ENCODE results near the gene ATG4C.
A peak's percentile ranks its signal among the peaks of the same experiment; 100 is the strongest.
"Not testable (repeated sequence)": the region's sequence is repeated elsewhere in the genome, so short reads cannot be mapped to it uniquely, and the experiment has no call there.

ATG4C gene, protein sequence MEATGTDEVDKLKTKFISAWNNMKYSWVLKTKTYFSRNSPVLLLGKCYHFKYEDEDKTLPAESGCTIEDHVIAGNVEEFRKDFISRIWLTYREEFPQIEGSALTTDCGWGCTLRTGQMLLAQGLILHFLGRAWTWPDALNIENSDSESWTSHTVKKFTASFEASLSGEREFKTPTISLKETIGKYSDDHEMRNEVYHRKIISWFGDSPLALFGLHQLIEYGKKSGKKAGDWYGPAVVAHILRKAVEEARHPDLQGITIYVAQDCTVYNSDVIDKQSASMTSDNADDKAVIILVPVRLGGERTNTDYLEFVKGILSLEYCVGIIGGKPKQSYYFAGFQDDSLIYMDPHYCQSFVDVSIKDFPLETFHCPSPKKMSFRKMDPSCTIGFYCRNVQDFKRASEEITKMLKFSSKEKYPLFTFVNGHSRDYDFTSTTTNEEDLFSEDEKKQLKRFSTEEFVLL

DNA sequence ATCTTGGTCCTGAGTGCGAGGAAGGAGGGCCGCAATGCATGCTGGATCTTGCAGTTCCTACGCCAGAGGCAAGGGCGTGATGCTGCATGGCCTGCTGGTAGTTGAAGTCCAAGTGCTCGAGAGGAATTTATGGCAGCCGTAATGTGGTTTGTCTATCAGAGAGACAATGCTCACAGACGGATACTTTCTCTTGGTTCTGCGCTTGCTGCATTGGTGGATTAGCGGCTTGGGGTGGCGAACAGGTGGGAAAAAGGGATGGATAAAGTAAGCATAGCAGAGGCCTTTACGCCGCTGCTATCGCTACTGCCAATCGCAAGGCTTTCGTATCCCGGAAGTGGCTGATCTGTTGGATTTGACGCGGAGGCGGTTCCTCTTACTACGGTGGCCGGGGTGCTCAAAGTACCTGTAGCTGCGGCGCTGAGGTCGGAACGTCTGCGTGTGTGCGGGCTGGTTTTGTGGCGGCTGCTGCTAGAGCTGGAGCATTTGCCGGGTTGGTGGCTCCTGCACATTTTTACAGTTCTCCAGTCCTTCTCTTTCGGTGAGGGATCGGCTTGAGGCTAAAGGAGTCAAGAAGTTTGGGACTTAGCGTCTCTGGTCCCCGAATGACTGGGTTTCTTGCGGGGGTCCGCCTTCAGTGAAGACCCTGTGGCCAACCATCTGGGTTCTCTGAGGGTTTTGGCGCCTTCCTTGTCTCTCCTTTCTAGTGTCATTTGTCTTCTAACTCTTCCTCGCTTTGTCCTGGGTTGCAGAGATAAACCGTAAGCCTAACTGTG lies at the start of gene ATG4C:
TSS of gene ATG4C (plus strand) at position 397 of the 773 bp plus-strand sequence. CDS start 19,655 bp downstream, outside the sequence.
- DNase-seq = peak; percentile 94

DNA sequence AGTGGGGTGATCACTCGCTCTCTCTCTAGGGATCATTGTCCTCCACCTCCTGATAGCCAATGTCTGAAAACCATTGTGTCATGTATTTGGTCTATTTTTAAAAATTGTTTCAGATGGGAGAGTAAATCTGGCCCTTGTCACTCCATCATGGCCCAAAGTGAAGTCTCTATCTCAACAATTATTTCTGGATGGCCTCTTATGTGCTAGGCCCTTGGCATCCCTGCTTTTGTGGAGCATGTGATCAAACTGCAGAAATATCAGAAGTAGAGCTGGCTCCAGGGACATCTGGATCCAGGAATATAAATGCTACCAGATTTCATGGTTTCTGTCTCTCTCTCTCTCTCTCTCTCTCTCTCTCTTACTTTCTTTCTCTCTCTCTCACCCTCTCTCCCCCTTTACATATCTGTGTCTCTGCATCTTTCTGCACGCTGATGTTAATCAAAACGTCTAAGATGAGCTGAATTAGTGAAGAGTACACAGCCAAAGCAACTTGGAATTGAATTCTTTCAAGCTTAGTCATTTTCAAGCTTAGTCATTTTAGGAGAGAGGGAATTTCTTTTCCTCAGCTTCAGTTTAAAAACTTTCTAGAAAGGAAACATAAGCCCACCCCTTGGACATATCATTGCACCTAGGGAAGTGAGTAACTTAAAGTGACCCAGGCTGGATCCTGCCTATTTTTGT lies 48.3 kb upstream of the ATG4C start:
- no peak for DNase-seq

DNA sequence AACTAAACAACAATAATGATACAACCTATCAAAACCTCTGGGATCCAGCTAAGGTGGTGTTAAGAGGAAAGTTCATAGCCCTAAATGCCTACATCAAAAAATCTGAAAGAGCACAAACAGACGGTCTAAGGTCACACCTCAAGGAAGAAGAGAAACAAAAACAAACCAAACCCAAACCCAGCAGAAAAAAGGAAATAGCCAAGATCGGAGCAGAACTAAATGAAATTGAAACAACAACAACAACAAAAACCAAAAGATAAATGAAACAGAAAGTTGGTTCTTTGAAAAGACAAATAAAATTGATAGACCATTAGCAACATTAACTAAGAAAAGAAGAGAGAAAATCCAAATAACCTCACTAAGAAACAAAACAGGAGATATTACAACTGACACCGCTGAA lies 43.2 kb upstream of the ATG4C start:
- DNase-seq = not testable (repeated sequence)

DNA sequence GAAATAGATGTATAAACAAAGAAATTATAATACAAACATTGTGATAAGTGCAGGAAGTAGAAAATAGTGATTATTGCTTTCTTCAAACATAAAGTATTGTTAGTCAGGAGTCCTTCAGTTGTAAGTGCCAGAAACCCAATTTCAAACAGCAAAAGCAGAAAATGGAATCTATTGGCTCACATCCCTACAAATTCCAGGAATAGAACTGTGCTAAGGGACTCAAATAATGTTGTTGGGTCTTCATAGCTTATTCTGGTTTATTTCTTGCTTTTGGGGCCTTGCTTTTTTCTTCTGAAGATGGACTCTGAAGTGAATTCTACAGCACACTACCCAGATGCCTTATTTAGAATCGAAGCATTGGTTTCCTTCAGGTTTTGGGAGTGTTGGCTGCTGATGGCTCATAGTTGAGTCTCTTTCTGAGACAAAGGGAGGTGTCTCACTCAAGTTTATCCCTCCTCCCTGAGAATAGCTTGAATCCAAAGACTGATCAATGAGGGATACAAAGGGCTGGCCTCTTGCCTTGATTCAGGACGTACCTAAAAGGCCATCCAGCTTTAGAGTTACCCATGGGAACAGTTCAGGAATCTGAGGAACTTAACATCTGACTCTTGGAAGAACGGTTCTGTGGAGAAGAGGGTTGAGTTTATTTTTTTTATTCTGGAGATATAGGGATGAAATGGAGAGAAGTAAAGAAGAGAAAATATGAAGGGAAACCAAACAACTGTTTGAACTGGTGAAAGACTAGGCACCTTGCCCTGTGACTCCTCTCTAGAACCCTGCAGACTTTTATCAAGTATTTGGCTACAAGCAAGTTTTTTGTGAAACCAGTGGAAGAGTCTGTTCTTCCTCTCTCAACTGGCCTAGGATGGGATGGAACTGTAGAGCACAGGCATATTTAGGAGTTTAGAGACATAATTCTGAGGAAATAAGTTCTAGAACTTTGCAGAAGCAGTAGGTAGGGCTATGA lies 39.0 kb upstream of the ATG4C start:
- DNase-seq = no peak

DNA sequence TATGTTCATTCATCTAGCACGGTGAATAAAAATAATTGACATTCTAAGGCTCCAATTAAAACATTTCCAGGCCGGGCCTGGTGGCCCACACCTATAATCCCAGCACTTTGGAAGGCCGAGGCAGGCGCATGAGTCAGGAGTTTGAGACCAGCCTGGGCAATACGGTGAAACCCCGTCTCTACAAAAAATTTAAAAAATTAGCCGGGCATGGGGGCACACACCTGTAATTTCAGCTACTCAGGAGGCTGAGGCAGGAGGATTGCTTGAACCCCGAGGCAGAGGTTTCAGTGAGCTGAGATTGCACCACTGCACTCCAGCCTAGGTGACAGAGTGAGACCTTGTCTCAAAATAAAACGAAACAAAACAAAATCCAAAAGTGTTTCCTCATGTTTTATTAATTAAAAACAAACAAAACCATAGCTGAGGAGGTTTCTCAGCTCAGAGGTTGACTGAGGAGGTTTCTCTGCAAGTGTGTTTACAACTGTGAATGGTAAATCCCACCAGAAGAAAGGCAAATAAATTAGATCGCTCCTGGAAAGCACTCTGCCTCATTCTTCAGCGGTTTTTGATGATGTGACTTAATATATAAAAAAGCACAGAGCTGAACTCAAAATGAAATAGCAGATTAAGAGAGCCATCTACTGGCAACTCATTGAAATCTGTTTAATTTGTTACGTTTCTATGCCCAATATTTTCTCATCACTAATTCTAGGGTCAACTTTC lies 37.7 kb upstream of the ATG4C start:
- DNase-seq = no peak

DNA sequence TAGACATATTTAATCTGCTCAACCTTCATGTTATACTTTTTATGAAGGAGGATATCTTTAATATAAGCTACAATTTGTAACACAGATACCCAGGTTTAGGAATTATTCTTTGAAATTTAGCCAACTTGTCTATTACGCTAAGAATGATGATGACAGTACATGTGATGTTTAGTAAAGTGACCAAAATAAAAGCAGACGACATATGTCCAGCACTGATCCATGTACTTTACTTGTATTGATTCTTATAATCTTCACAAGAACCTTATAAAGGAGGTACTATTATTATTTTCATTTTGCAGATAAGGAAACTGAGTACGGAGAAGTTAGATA lies 37.2 kb upstream of the ATG4C start:
- DNase-seq = no peak

DNA sequence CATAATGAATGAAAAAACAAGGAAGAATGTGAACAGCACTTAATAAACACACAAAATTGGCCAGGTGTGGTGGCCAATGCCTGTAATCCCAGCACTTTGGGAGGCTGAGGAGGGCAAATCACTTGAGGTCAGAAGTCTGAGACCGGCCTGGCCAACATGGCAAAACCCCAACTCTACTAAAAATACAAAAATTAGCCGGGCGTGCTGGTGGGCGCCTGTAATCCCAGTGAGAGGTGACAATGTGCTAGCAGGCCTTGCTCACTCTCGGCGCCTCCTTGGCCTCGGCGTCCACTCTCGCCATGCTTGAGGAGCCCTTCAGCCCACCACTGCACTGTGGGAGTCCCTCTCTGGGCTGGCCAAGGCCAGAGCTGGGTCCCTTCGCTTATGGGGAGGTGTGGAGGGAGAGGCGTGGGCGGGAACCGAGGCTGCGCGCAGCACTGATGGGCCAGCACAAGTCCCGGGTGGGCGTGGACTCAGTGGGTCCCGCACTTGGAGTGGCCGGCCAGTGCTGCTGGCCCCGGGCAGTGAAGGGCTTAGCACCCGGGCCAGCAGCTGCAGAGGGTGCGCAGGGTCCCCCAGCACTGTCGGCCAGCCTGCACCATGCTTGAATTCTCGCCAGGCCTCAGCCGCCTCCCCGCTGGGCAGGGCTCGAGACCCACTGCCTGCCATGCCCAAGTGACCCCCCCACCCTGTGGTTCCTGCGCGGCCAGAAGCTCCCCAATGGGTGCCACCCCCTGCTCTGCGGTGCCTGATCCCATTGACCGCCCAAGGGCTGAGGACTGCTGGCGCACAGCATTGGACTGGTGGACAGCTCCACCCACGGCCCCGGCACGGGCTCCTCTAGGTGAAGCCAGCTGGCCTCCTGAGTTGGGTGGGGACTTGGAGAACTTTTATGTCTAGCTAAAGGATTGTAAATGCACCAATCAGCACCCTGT lies 30.6 kb upstream of the ATG4C start:
- no peak for DNase-seq

DNA sequence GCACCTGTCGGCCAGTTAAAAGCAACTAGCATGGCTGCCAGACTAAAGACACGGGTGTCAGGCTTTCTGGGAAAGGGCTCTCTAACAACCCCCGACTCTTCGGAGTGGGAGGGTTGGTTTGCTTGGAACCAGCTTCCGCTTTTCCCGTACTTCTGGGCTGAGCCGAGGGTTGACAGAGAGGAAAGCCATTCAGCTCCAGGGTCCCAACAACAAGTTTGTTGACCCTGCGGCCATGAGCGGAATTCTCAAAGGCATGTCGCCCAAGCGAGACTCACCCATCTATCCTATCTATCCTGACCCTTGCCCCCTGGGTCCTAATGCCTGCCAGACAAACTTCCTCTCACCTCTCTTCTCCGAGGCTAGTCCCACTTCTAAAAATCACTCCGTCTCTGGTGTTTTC lies 29.0 kb upstream of the ATG4C start:
- DNase-seq = not testable (repeated sequence)

DNA sequence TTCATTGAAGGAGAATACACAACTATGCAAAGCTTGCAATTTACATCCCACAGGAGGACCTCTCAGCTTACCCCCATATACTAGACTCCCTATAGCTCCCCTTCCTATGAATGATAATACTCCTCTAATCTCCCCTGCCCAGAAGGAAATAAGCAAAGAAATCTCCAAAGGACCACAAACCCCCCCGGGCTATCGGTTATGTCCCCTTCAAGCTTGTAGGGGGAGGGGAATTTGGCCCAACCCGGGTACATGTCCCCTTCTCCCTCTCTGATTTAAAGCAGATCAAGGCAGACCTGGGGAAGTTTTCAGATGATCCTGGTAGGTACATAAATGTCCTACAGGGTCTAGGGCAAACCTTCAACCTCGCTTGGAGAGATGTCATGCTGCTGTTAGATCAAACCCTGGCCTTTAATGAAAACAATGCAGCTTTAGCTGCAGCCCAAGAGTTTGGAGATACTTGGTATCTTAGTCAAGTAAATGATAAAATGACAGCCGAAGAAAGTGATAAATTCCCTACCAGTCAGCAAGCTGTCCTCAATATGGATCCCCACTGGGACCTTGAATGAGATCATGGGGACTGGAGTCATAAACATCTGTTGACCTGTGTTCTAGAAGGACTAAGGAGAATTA lies 27.6 kb upstream of the ATG4C start:
- DNase-seq = not testable (repeated sequence)

DNA sequence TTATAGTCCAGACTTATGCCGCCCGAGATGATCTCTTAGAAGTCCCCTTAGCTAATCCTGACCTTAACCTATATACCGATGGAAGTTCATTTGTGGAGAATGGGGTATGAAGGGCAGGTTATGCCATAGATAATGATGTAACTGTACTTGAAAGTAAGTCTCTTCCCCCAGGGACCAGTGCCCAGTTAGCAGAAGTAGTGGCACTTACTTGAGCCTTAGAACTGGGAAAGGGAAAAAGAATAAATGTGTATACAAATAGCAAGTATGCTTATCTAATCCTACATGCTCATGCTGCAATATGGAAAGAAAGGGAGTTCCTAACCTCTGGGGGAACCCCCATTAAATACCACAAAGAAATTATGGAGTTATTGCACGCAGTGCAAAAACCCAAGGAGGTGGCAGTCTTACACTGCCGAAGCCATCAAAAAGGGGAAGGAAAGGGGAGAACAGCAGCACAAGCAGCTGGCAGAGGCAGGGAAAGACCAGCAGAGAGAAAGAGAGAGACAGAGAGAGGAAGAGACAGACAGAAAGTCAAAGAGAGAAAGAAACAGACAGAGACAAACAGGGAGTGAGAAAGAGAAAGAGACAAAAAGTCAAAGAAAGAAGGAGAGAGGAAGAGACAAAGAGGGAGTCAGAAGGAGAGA lies 24.6 kb upstream of the ATG4C start:
- not testable (repeated sequence) for DNase-seq

DNA sequence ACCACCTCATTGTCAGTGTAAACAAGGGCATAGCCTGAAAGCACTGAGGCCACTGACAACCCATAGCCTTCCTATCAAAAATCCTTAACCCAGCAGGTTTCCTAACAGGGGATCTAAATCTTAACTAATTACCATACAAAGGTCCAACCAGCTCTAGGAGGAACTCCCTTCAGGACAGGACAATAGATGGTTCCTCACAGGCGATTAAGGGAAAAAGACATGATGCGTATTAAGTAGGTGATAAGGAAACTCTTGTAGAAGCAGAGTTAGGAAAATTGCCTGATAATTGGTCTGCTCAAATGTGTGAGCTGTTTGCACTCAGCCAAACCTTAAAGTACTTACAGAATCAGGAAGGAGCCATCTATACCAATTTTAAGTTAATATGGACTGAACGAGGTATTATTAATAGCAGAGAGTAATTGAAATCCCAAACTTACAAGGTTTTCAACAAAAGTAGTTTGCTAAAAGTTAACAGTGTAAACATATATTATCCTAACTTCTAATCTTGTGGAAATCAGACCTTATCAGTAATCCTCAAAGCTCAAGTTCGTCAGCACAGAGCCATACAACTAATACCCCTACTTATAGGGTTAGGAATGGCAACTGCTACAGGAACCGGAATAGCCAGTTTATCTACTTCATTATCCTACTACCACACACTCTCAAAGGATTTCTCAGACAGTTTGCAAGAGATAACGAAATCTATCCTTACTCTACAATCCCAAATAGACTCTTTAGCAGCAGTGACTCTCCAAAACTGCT lies 23.7 kb upstream of the ATG4C start:
- not testable (repeated sequence) for DNase-seq

DNA sequence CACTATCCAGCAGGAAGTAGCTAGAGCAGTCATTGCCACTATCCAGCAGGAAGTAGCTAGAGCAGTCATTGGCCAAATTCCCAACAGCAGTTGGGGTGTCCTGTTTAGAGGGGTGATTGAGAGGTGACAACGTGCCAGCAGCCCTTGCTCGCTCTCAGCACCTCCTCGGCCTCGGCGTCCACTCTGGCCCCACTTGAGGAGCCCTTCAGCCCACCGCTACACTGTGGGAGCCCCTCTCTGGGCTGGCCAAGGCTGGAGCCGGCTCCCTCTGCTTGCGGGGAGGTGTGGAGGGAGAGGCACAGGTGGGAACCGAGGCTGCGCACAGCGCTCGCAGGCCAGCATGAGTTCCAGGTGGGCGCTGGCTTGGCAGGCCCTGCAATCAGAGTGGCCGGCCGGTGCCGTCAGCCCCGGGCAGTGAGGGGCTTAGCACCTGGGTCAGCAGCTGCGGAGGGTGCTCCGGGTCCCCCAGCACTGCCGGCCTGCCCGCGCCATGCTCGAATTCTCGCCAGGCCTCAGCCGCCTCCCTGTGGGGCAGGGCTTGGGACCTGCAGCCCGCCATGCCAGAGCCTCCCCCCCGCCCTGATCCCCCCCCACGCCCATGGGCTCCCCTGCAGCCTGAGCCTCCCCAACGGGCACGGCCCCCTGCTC lies 22.6 kb upstream of the ATG4C start:
- not testable (repeated sequence) for DNase-seq

DNA sequence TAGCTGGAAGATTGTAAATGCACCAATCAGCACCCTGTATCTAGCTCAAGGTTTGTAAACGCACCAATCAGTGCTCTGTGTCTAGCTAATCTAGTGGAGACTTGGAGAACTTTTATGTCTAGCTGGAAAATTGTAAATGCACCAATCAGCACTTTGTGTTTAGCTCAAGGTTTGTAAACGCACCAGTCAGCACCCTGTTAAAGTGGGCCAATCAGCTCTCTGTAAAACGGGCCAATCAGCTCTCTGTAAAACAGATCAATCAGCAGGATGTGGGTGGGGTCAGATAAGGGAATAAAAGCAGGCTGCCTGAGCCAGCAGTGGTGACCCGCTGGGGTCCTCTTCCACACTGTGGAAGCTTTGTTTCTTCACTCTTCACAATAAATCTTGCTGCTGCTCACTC lies 21.9 kb upstream of the ATG4C start:
- not testable (repeated sequence) for DNase-seq

DNA sequence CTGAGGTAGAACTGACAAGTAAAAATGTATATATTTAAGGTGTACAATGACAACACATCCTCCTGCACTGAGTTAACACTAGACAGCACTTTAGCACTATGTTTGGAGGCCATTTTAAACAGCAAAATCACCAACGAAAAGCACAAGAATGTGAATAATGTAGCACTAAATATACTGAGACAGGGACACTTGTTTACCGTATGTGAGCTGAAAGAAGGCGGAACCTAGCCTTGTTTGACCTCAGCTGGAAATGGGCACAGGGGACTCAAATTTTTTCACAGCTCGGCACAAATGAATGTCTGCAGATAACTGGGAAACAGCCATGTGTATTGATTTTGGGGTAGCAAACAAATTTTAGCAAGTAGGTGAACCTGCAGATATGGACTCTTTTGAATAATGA lies 18.0 kb upstream of the ATG4C start:
- no peak for DNase-seq

DNA sequence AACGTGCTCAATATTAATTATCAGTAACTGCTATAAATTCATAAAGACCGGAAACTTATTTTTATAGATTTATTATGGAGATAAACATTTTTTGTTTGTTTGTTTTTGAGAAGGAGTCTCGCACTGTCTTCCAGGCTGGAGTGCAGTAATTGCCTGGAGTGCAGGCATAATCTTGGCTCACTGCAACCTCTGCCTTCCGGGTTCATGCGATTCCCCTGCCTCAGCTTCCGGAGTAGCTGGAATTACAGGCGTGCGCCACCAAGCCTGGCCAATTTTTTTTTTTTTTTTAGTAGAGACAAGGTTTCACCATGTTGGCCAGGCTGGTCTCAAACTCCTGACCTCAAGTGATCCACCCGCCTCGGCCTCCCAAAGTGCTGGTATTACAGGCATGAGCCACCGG lies 15.4 kb upstream of the ATG4C start:
- DNase-seq = not testable (repeated sequence)

DNA sequence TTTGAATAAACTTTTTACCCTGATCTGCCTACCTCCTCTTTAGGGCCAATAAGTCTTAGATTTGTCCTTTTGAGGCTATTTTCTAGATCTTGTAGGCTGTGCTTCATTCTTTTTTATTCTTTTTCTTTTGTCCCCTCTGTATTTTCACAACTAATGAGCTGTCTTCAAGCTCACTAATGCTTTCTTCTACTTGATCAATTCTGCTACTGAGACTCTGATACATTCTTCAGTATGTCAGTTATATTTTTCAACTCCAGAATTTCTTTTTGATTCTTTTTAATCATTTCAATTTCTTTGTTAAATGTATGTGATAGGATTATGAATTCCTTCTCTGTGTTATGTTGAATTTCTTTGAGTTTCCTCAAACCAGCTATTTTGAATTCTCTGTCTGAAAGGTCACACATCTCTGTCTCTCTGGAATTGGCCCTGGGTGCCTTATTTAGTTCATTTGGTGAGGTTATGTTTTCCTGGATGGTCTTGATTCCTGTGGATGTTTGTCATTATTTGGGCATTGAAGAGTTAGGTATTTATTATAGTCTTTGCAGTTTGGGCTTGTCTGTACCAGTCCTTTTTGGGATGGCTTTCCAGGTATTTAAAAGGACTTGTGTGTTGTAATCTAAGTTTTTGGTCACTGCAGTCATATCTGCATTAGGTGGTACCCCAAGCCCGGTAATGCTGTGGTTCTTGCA lies 11.2 kb upstream of the ATG4C start:
- no peak for DNase-seq

DNA sequence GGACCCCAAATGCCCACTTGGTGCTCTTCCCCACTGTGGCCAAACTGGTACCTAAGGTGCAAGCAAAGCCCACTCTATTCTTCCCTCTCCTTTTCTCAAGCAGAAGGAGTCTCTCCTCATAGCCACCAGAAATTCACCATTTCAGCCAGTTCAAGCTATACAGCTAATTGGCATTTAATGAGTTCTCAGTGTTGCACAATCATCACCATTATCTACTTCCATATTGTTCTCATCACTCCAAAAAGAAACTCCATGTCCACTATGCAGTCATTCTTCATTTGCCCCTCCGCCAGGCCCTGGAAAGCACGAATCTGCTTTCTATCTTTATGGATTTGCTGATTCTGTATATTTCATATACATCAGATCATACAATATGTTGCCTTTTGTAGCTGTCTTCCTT lies 9.9 kb upstream of the ATG4C start:
- no peak for DNase-seq

Data from stimulated activated CD4-positive, alpha-beta T cell treated with anti-CD3 and anti-CD28 coated beads, Interleukin-4, amount 100 ng/mL, for 24 hours (primary cell).